SK-N-SH (cell line): ENCODE data around the gene YAP1. TPM values are rescaled to one million over a fixed set of nuclear protein-coding genes. Genes with fewer than 3 reads are reported as not detected.

Experiments
- CTCF ChIA-PET: fragments of 300-600, 350-600 bp; formaldehyde crosslinking; extraction: SDS; loops from one replicate; lab custom pipeline; 2021; lab: Yijun Ruan, JAX
- POLR2A ChIA-PET: fragments of 350-600 bp; sonication (Branson Sonifier 250); formaldehyde crosslinking; extraction: SDS; loops from one replicate; lab custom pipeline; 2020; ENCODE audit warnings: antibody characterized with exemption, inconsistent platforms; lab: Yijun Ruan, JAX
- DNase-seq: peaks from one replicate; pipeline ENCODE4 v3.0.0; 2012
- H2AFZ ChIP-seq: fragments of 200-600 bp; sonication (generic); 2 replicates; pipeline ENCODE4 v1.8.1; 2016; ENCODE audit warnings: antibody characterized with exemption, mild to moderate bottlenecking, low read depth
- H3F3A ChIP-seq: fragments of 200-600 bp; sonication (generic); replicated peaks from 2 replicates; pipeline ENCODE3; 2016; ENCODE audit warnings: antibody characterized with exemption, mild to moderate bottlenecking; ENCODE audit not compliant: insufficient read depth
- H3K27ac ChIP-seq, 2 experiments: fragments of 200-500 bp in 1 of 2; fragments of 200-600 bp in 1 of 2; sonication (Bioruptor generic) in 1 of 2; sonication (generic), shearing (Covaris generic) in 1 of 2; 2 replicates each; pipeline versions ENCODE4 v1.5.1 to v1.6.1; 2014 to 2016; ENCODE audit warnings: low read depth in 2 of 2, inconsistent platforms in 1 of 2, low read length in 1 of 2, mild to moderate bottlenecking in 1 of 2, mixed read lengths in 1 of 2
- H3K27me3 ChIP-seq: fragments of 200-600 bp; sonication (generic), shearing (Covaris generic); 2 replicates; pipeline ENCODE4 v1.6.1; 2016; ENCODE audit warnings: mixed run types; ENCODE audit not compliant: insufficient read depth
- H3K36me3 ChIP-seq, 2 experiments: fragments of 200-500 bp in 1 of 2; fragments of 200-600 bp in 1 of 2; sonication (Bioruptor generic) in 1 of 2; sonication (generic) in 1 of 2; replicated peaks in 1 of 2; 2 replicates each; pipeline versions ENCODE3 to v1.5.1; 2014 to 2016; ENCODE audit warnings: low read length in 1 of 2, mild to moderate bottlenecking in 1 of 2; ENCODE audit not compliant: insufficient read depth in 2 of 2, control insufficient read depth in 1 of 2
- H3K4me1 ChIP-seq, 2 experiments: fragments of 200-500 bp in 1 of 2; fragments of 200-600 bp in 1 of 2; sonication (Bioruptor generic) in 1 of 2; sonication (generic), shearing (Covaris generic) in 1 of 2; 2 replicates each; pipeline versions ENCODE4 v1.5.1 to v1.6.1; 2014 to 2016; ENCODE audit warnings: low read depth in 1 of 2, low read length in 1 of 2, mixed run types in 1 of 2; ENCODE audit not compliant: insufficient read depth in 2 of 2, control insufficient read depth in 1 of 2
- H3K4me2 ChIP-seq: fragments of 200-600 bp; sonication (generic), shearing (Covaris generic); 2 replicates; pipeline ENCODE4 v1.6.1; 2017; ENCODE audit warnings: mixed run types
- H3K4me3 ChIP-seq, 2 experiments: fragments of 200-500 bp in 1 of 2; fragments of 200-600 bp in 1 of 2; sonication (Bioruptor generic) in 1 of 2; sonication (generic), shearing (Covaris generic) in 1 of 2; 2 replicates each; pipeline versions ENCODE4 v1.5.1 to v1.8.1; 2014 to 2016; ENCODE audit warnings: low read depth in 2 of 2, inconsistent platforms in 1 of 2, low read length in 1 of 2, mild to moderate bottlenecking in 1 of 2, mixed read lengths in 1 of 2, moderate library complexity in 1 of 2
- H3K79me2 ChIP-seq: fragments of 200-600 bp; sonication (generic); 2 replicates; pipeline ENCODE4 v1.8.1; 2017; ENCODE audit warnings: mild to moderate bottlenecking; ENCODE audit not compliant: insufficient read depth
- H3K9ac ChIP-seq: fragments of 200-600 bp; sonication (generic); 2 replicates; pipeline ENCODE4 v1.6.1; 2017; ENCODE audit warnings: mixed run types
- H3K9me2 ChIP-seq: fragments of 200-600 bp; sonication (generic); 2 replicates; pipeline ENCODE4 v1.6.1; 2017; ENCODE audit warnings: mixed run types
- H3K9me3 ChIP-seq: fragments of 200-600 bp; sonication (generic); 2 replicates; pipeline ENCODE4 v1.6.1; 2017; ENCODE audit warnings: mixed run types, mild to moderate bottlenecking, moderate library complexity
- H4K20me1 ChIP-seq: fragments of 200-600 bp; sonication (generic); 2 replicates; pipeline ENCODE4 v1.6.1; 2017; ENCODE audit warnings: mild to moderate bottlenecking, mixed run types; ENCODE audit not compliant: insufficient read depth
- CTCF ChIP-seq: fragments of 200-600 bp; sonication (generic); IDR thresholded peaks from 2 replicates; pipeline ENCODE4 v1.6.1; 2017; ENCODE audit warnings: antibody characterized with exemption, mild to moderate bottlenecking, moderate library complexity
- ELF1 ChIP-seq: IDR thresholded peaks from 2 replicates; pipeline ENCODE4 v1.4.0; 2012
- EP300 ChIP-seq, 2 experiments: IDR thresholded peaks; 2 replicates each; pipeline versions ENCODE4 v1.4.0 to v1.6.1; 2012; ENCODE audit warnings: borderline replicate concordance in 1 of 2, low read depth in 1 of 2, low read length in 1 of 2
- EZH2phosphoT487 ChIP-seq: fragments of 200-600 bp; sonication (generic); IDR thresholded peaks from 2 replicates; pipeline ENCODE4 v1.6.1; 2017; ENCODE audit warnings: low read depth, mixed run types, mild to moderate bottlenecking, antibody characterized with exemption, moderate library complexity, borderline replicate concordance
- FOSL2 ChIP-seq: IDR thresholded peaks from 2 replicates; pipeline ENCODE4 v1.4.0; 2012; ENCODE audit warnings: low read depth, mild to moderate bottlenecking, moderate library complexity, borderline replicate concordance
- FOXM1 ChIP-seq: IDR thresholded peaks from 2 replicates; pipeline ENCODE4 v1.4.0; 2012; ENCODE audit warnings: low read depth, mild to moderate bottlenecking
- GATA2 ChIP-seq: sonication (generic); formaldehyde crosslinking; IDR thresholded peaks from 2 replicates; pipeline ENCODE4 v1.5.0; 2020; ENCODE audit warnings: mild to moderate bottlenecking, missing genetic modification reagents
- JUND ChIP-seq: IDR thresholded peaks from 2 replicates; pipeline ENCODE4 v1.4.0; 2012
- MXI1 ChIP-seq: IDR thresholded peaks from 2 replicates; pipeline ENCODE4 v1.6.1; 2012; ENCODE audit warnings: mild to moderate bottlenecking, low read depth, low read length, improper control_type of control experiment
- NFIC ChIP-seq: IDR thresholded peaks from 2 replicates; pipeline ENCODE4 v1.4.0; 2012; ENCODE audit warnings: borderline replicate concordance
- POLR2AphosphoS5 ChIP-seq: IDR thresholded peaks from 2 replicates; pipeline ENCODE4 v1.6.1; 2012; ENCODE audit warnings: low read depth, low read length
- RAD21 ChIP-seq: IDR thresholded peaks from 2 replicates; pipeline ENCODE4 v1.6.1; 2012; ENCODE audit warnings: mild to moderate bottlenecking, low read length
- RCOR1 ChIP-seq: fragments of 150-350 bp; IDR thresholded peaks from 2 replicates; pipeline ENCODE4 v1.6.1; 2017; ENCODE audit warnings: antibody characterized with exemption, low read length
- RXRA ChIP-seq: IDR thresholded peaks from 2 replicates; pipeline ENCODE4 v1.4.0; 2012; ENCODE audit warnings: low read depth, mild to moderate bottlenecking, borderline replicate concordance
- SIN3A ChIP-seq: IDR thresholded peaks from 2 replicates; pipeline ENCODE4 v1.6.1; 2012; ENCODE audit warnings: low read depth, mild to moderate bottlenecking, low read length, moderate library complexity, borderline replicate concordance
- SMC3 ChIP-seq: IDR thresholded peaks from 2 replicates; pipeline ENCODE4 v1.6.1; 2012; ENCODE audit warnings: low read depth, low read length, improper control_type of control experiment
- TAF1 ChIP-seq: IDR thresholded peaks from 2 replicates; pipeline ENCODE4 v1.6.1; 2012; ENCODE audit warnings: low read depth, mild to moderate bottlenecking, low read length, moderate library complexity, borderline replicate concordance
- TCF12 ChIP-seq: IDR thresholded peaks from 2 replicates; pipeline ENCODE4 v1.4.0; 2012
- TEAD4 ChIP-seq: IDR thresholded peaks from 2 replicates; pipeline ENCODE4 v1.4.0; 2012; ENCODE audit warnings: mild to moderate bottlenecking, borderline replicate concordance; ENCODE audit not compliant: insufficient read depth
- USF1 ChIP-seq: IDR thresholded peaks from 2 replicates; pipeline ENCODE4 v1.4.0; 2012; ENCODE audit warnings: low read depth, borderline replicate concordance
- USF2 ChIP-seq: fragments of 150-350 bp; IDR thresholded peaks from 2 replicates; pipeline ENCODE4 v1.6.1; 2017; ENCODE audit warnings: antibody characterized with exemption, low read length, low read depth, borderline replicate concordance
- YY1 ChIP-seq: IDR thresholded peaks from 2 replicates; pipeline ENCODE4 v1.4.0; 2012; ENCODE audit warnings: low read depth, mild to moderate bottlenecking
- WGBS: methylation state at CpG from one replicate; pipeline ENCODE4 v1.1.6; 2017; ENCODE audit warnings: low lambda C conversion rate; 5-methylcytosine and 5-hydroxymethylcytosine counted together
- polyA plus RNA-seq, 3 experiments: library from polyadenylated mRNA; depleted of rRNA; stranded (reverse); fragments of >200 nt; gene quantifications; 2 replicates each; pipeline ENCODE4 v1.2.3, GENCODE V29; 2012
- TF ChIP-seq, protein P1 (sequence below): IDR thresholded peaks from 2 replicates; pipeline ENCODE4 v1.6.1; 2012; ENCODE audit warnings: mild to moderate bottlenecking, low read depth, low read length, moderate library complexity

The YAP1 gene
- polyA plus RNA-seq, 1 of the 3 experiments (the other 2 are of a cell fraction): 53.2 TPM

DNA sequence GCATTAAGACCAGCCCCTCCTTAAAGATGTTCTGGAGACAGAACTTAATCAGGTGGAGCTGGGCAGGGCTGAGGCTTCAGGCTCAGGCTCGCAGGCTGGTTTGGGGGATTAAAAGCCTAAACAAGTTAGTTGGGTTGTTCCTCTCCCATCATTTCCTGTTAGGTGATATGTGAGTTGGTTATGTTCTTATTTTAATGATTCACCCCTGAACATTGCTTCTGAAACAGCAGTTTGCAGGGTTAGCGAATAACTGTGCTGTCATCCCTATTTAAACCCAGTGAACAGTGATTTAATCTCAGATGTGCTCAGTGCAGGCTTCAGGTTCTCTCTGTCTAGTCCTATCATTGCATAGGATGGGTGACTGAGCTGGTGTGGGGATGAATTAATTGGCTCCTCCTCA lies 159.7 kb downstream of the YAP1 start (continued):
- TF ChIP-seq SMC3 (no peak), TCF12 (peak; percentile 40; the same call in 1 of the 2 replicates), EP300 (IDR thresholded peaks at IDR 0.05; ENCODE audit: borderline replicate concordance in 1 of 2, low read depth in 1 of 2, low read length in 1 of 2) (no peak; a peak in 1 of 4 replicates), USF1 (no peak), FOSL2 (peak; percentile 33; the same call in 1 of the 2 replicates), EZH2phosphoT487 (no peak), RXRA (no peak), POLR2AphosphoS5 (no peak)

DNA sequence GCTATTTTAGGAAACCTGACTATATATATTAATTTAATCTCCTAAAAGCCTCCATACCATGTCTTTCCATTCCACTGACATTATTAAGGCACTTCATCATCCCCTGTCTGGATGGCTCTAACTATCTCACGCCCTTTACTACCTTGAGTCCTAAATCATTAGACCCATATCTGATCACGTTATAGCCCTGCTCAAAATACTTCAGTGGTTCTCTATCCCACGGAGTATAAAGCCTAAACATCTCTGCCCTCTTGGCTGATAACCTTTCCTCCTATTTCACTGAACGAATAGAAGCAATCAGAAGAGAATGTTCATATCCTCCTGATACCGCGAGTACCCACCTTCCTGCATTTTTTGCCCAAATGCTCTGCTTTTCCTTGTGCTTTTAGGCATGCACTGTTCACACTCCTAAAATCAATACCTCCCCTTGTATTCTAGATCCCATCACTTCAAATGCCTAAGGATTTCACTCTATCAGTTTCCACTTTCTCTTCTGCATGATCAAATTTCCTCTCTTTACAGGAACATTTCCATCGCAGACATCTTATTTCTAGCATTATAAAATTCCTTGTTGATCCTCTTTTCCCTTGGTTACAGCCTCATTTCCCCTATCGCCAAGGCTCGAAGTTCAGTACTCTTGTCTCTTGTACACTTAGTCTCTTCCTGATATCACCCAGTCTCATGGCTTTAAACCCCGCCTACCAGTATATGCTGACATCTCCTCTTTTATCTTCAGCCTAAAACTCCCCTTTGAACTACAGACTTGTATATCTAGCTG lies 162.0 kb downstream of the YAP1 start:
- peaks cover 27% of the 10 kb centered on the region for H3F3A ChIP-seq
- no peaks in the 10 kb centered on the region for H3K9me2 ChIP-seq
- no peak for DNase-seq
- no peaks in the 10 kb centered on the region for H4K20me1 ChIP-seq
- no peak overlapping the region for H3K9ac ChIP-seq
- CTCF ChIA-PET: no interaction called here
- no peaks in the 10 kb centered on the region for H3K9me3 ChIP-seq
- no peak overlapping the region for H3K4me2 ChIP-seq
- H3K4me3 ChIP-seq: no peak overlapping the region
- H2AFZ ChIP-seq: no peak overlapping the region
- H3K36me3 ChIP-seq: no peaks in the 10 kb centered on the region
- POLR2A ChIA-PET: no interaction called here
- H3K79me2 ChIP-seq: no peaks in the 10 kb centered on the region
- H3K27me3 ChIP-seq: no peaks in the 10 kb centered on the region
- 83% methylated on average over 10 of the region's 10 CpGs for WGBS
- H3K4me1 ChIP-seq: peaks cover 15 to 37% of the 10 kb centered on the region in 2 experiments
- H3K27ac ChIP-seq: no peak overlapping the region
- TF ChIP-seq YY1 (no peak), GATA2 (no peak), NFIC (no peak), MXI1 (no peak), TCF12 (no peak), ELF1 (no peak), FOXM1 (no peak), TEAD4 (no peak), SIN3A (no peak), RAD21 (no peak), RXRA (no peak), USF2 (no peak), CTCF (no peak), EP300 (IDR thresholded peaks at IDR 0.05; ENCODE audit: borderline replicate concordance in 1 of 2, low read depth in 1 of 2, low read length in 1 of 2) (no peak), JUND (no peak), USF1 (no peak), RCOR1 (no peak), TAF1 (no peak)
- TF ChIP-seq, protein P1, sequence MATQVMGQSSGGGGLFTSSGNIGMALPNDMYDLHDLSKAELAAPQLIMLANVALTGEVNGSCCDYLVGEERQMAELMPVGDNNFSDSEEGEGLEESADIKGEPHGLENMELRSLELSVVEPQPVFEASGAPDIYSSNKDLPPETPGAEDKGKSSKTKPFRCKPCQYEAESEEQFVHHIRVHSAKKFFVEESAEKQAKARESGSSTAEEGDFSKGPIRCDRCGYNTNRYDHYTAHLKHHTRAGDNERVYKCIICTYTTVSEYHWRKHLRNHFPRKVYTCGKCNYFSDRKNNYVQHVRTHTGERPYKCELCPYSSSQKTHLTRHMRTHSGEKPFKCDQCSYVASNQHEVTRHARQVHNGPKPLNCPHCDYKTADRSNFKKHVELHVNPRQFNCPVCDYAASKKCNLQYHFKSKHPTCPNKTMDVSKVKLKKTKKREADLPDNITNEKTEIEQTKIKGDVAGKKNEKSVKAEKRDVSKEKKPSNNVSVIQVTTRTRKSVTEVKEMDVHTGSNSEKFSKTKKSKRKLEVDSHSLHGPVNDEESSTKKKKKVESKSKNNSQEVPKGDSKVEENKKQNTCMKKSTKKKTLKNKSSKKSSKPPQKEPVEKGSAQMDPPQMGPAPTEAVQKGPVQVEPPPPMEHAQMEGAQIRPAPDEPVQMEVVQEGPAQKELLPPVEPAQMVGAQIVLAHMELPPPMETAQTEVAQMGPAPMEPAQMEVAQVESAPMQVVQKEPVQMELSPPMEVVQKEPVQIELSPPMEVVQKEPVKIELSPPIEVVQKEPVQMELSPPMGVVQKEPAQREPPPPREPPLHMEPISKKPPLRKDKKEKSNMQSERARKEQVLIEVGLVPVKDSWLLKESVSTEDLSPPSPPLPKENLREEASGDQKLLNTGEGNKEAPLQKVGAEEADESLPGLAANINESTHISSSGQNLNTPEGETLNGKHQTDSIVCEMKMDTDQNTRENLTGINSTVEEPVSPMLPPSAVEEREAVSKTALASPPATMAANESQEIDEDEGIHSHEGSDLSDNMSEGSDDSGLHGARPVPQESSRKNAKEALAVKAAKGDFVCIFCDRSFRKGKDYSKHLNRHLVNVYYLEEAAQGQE: no peak
